ENCODE data around the gene ATXN7L3B.

ATXN7L3B gene

GRCh38 chr12:74547249-74547648 is 9.6 kb downstream of the ATXN7L3B start:
- TF ChIP-seq ZFP3 (CRISPR knock-in tag; IDR thresholded peaks at IDR 0.05): no peak
- TF ChIP-seq OSR1 (CRISPR knock-in tag; IDR thresholded peaks at IDR 0.05): no peak
- TF ChIP-seq ESRRG (CRISPR knock-in tag; IDR thresholded peaks at IDR 0.05): no peak
- TF ChIP-seq TCF4 (CRISPR knock-in tag; IDR thresholded peaks at IDR 0.05; ENCODE audit: borderline replicate concordance): no peak
- no peak for TF ChIP-seq ZNF565 (CRISPR knock-in tag; conservative IDR thresholded peaks at IDR 0.05; ENCODE audit: low read depth)
- TF ChIP-seq PATZ1 (CRISPR knock-in tag; IDR thresholded peaks at IDR 0.05; ENCODE audit: borderline replicate concordance): no peak
- TF ChIP-seq CSDC2 (CRISPR knock-in tag; IDR thresholded peaks at IDR 0.05): no peak
- no peak for TF ChIP-seq ARNTL (CRISPR knock-in tag; IDR thresholded peaks at IDR 0.05; ENCODE audit: borderline replicate concordance, low read depth)
- no peak for ATAC-seq

GRCh38 chr12:74551291-74551690 is 13.7 kb downstream of the ATXN7L3B start:
- no peak for ATAC-seq
- no peak for TF ChIP-seq CSDC2 (CRISPR knock-in tag; IDR thresholded peaks at IDR 0.05)
- TF ChIP-seq OSR1 (CRISPR knock-in tag; IDR thresholded peaks at IDR 0.05): no peak
- TF ChIP-seq GLIS3 (CRISPR knock-in tag; IDR thresholded peaks at IDR 0.05): no peak
- no peak for TF ChIP-seq ZNF70 (CRISPR knock-in tag; IDR thresholded peaks at IDR 0.05)
- no peak for TF ChIP-seq ARNTL (CRISPR knock-in tag; IDR thresholded peaks at IDR 0.05; ENCODE audit: borderline replicate concordance, low read depth)
- TF ChIP-seq CREB5 (CRISPR knock-in tag; IDR thresholded peaks at IDR 0.05; ENCODE audit: low read depth): no peak
- no peak for TF ChIP-seq ISL1 (CRISPR knock-in tag; IDR thresholded peaks at IDR 0.05)

GRCh38 chr12:74552201-74552600 is 14.6 kb downstream of the ATXN7L3B start:
- TF ChIP-seq ARNTL (CRISPR knock-in tag; IDR thresholded peaks at IDR 0.05; ENCODE audit: borderline replicate concordance, low read depth) (no peak), ZFP30 (CRISPR knock-in tag; IDR thresholded peaks at IDR 0.05) (no peak), GLIS3 (CRISPR knock-in tag; IDR thresholded peaks at IDR 0.05) (no peak), ISL1 (CRISPR knock-in tag; IDR thresholded peaks at IDR 0.05) (no peak)
- ATAC-seq: no peak

- ATAC-seq: no peak
- TF ChIP-seq ESRRG (CRISPR knock-in tag; IDR thresholded peaks at IDR 0.05) (no peak), OSR1 (CRISPR knock-in tag; IDR thresholded peaks at IDR 0.05) (no peak), PATZ1 (CRISPR knock-in tag; IDR thresholded peaks at IDR 0.05; ENCODE audit: borderline replicate concordance) (no peak), ARNTL (CRISPR knock-in tag; IDR thresholded peaks at IDR 0.05; ENCODE audit: borderline replicate concordance, low read depth) (no peak), ZC3H10 (CRISPR knock-in tag; IDR thresholded peaks at IDR 0.05) (no peak), CSDC2 (CRISPR knock-in tag; IDR thresholded peaks at IDR 0.05) (no peak), CSRNP3 (CRISPR knock-in tag; IDR thresholded peaks at IDR 0.05) (no peak), GLIS3 (CRISPR knock-in tag; IDR thresholded peaks at IDR 0.05) (no peak), ZFP30 (CRISPR knock-in tag; IDR thresholded peaks at IDR 0.05) (no peak), POU6F1 (CRISPR knock-in tag; IDR thresholded peaks at IDR 0.05; ENCODE audit: borderline replicate concordance, low read depth) (no peak), CREB5 (CRISPR knock-in tag; IDR thresholded peaks at IDR 0.05; ENCODE audit: low read depth) (no peak)
These were observed 22.1 kb downstream of the ATXN7L3B start for GRCh38 chr12:74559728-74560127.
